GM12878 (cell line): ENCODE measurements around the gene LYZL1. TPM values are rescaled to one million over a fixed set of nuclear protein-coding genes. Genes with fewer than 3 reads are reported as not detected.

Source experiments
- ATAC-seq: fragments of 200-7000 bp; cut with Tn5 transposase; 3 replicates; pipeline ENCODE4 v1.9.1; 2020; ENCODE audit warnings: mild to moderate bottlenecking, moderate library complexity
- BruUV-seq: library from RNA; stranded (reverse); fragments of 400-500 nt; replicated peaks from 2 replicates; lab custom pipeline; 2021; lab: Mats Ljungman, UMichigan
- CTCF ChIA-PET: fragments of 300-600 bp; sonication (Branson Sonifier 250); formaldehyde crosslinking; extraction: SDS; loops from one replicate; lab custom pipeline; 2021; ENCODE audit warnings: inconsistent platforms; lab: Yijun Ruan, JAX
- POLR2A ChIA-PET: fragments of 350-600 bp; formaldehyde crosslinking; extraction: SDS; loops from one replicate; lab custom pipeline; 2021; ENCODE audit warnings: inconsistent platforms; lab: Charles Lee
- RAD21 ChIA-PET: fragments of 300-600 bp; sonication (Branson Sonifier 250); formaldehyde crosslinking; loops from one replicate; lab custom pipeline; 2023; ENCODE audit warnings: antibody characterized with exemption; ENCODE audit not compliant: unreplicated experiment; lab: Charles Lee
- SMC1A ChIA-PET: fragments of 300-600 bp; sonication (Branson Sonifier 250); formaldehyde crosslinking; loops from one replicate; lab custom pipeline; 2023; ENCODE audit not compliant: unreplicated experiment, uncharacterized antibody; lab: Charles Lee
- DNase-seq: peaks from one replicate; pipeline ENCODE4 v3.0.0-alpha.2; 2011; ENCODE audit warnings: low read depth, low spot score
- FAIRE-seq: peaks from 3 replicates; lab custom pipeline; 2011; peaks lifted over from hg19 to GRCh38; lab: Jason Lieb, UNC
- H2AFZ ChIP-seq: 2 replicates; pipeline ENCODE4 v1.6.0; 2011; ENCODE audit warnings: low read depth, low read length, control low read depth; ENCODE audit not compliant: control insufficient read depth
- H3K27ac ChIP-seq: 2 replicates; pipeline ENCODE4 v1.5.1; 2011; ENCODE audit warnings: control low read depth; ENCODE audit not compliant: control insufficient read depth, insufficient read depth
- H3K27me3 ChIP-seq, 2 experiments: replicated peaks in 1 of 2; 2 replicates each; pipeline versions ENCODE4 v1.6.0 to v1.6.1; 2011; ENCODE audit warnings: low read length in 1 of 2; ENCODE audit not compliant: control insufficient read depth in 2 of 2, insufficient read depth in 2 of 2
- H3K36me3 ChIP-seq, 2 experiments: 2 replicates each; pipeline ENCODE4 v1.5.1; 2011; ENCODE audit warnings: low read length in 1 of 2; ENCODE audit not compliant: control insufficient read depth in 2 of 2, insufficient read depth in 2 of 2
- H3K4me1 ChIP-seq: 2 replicates; pipeline ENCODE4 v1.6.1; 2011; ENCODE audit warnings: mild to moderate bottlenecking, low read length, moderate library complexity, mixed read lengths; ENCODE audit not compliant: control insufficient read depth, insufficient read depth
- H3K4me2 ChIP-seq: 2 replicates; pipeline ENCODE4 v1.6.0; 2011; ENCODE audit warnings: control low read depth; ENCODE audit not compliant: control insufficient read depth, insufficient read depth
- H3K4me3 ChIP-seq: fragments of 200-600 bp; sonication (generic); 2 replicates; pipeline ENCODE4 v1.5.1; 2016
- H3K79me2 ChIP-seq: 2 replicates; pipeline ENCODE4 v1.6.0; 2011; ENCODE audit warnings: low read length; ENCODE audit not compliant: control insufficient read depth, insufficient read depth
- H3K9ac ChIP-seq: 2 replicates; pipeline ENCODE4 v1.8.0; 2011; ENCODE audit warnings: low read length, control low read depth, mixed read lengths; ENCODE audit not compliant: control insufficient read depth, insufficient read depth
- H3K9me3 ChIP-seq: replicated peaks from 3 replicates; pipeline ENCODE4 v1.5.1; 2011; ENCODE audit warnings: mild to moderate bottlenecking, low read length; ENCODE audit not compliant: control insufficient read depth, insufficient read depth
- H4K20me1 ChIP-seq: 2 replicates; pipeline ENCODE4 v1.6.0; 2011; ENCODE audit not compliant: control insufficient read depth, insufficient read depth
- ASH2L ChIP-seq: fragments of 300-600, 200-600 bp; sonication (generic); IDR thresholded peaks from 2 replicates; pipeline ENCODE4 v1.6.1; 2017; ENCODE audit warnings: low read depth, mild to moderate bottlenecking, borderline replicate concordance
- FOXM1 ChIP-seq: IDR thresholded peaks from 2 replicates; pipeline ENCODE4 v1.6.1; 2012; ENCODE audit warnings: low read depth, mild to moderate bottlenecking, inconsistent platforms, low read length, moderate library complexity
- PRDM15 ChIP-seq: fragments of 450-650 bp; formaldehyde crosslinking; IDR thresholded peaks from 2 replicates; pipeline ENCODE4 v1.4.0; 2020; ENCODE audit warnings: mild to moderate bottlenecking, moderate library complexity
- SREBF1 ChIP-seq: IDR thresholded peaks from 2 replicates; pipeline ENCODE4 v1.6.1; 2012; ENCODE audit warnings: mild to moderate bottlenecking, low read length
- WGBS: methylation state at CpG from one replicate; pipeline ENCODE4 v1.1.6; 2016; ENCODE audit warnings: low lambda C conversion rate; ENCODE audit not compliant: insufficient replicate concordance, insufficient coverage; ENCODE audit errors: missing lambda C conversion rate; 5-methylcytosine and 5-hydroxymethylcytosine counted together
- in situ Hi-C: fragments of 300-500 bp; cut with MboI; formaldehyde crosslinking; loops from 9 replicates; pipeline ENCODE4 v1.14.3; 2018; ENCODE audit warnings: mixed read lengths
- intact Hi-C: fragments of 100-400 bp; cut with micrococcal nuclease; formaldehyde crosslinking; loops from one replicate; pipeline ENCODE4 v1.14.2; 2022; ENCODE audit not compliant: unreplicated experiment
- polyA plus RNA-seq, 11 experiments: library from polyadenylated mRNA; depleted of rRNA in 4 of 11; unstranded in 6 of 11; stranded (reverse) in 5 of 11; fragments of >200 nt; fragmentation: Nextera tagmentation in 4 of 11; fragmentation: Illumina TruSeq in 1 of 11; extraction: Ambion mirVana in 4 of 11; extraction: Trizol in 1 of 11; gene quantifications; 1 replicate in 1 of 11; 2 replicates in 10 of 11; pipeline versions ENCODE4 v1.2.1 to v1.2.3, GENCODE V29; 2011 to 2016; ENCODE audit warnings: inconsistent platforms in 2 of 11, missing spikeins in 2 of 11, low read depth in 1 of 11
- total RNA-seq, 4 experiments: library from RNA; depleted of rRNA in 3 of 4; stranded (reverse); fragments of >200 nt in 3 of 4; fragmentation: Illumina TruSeq in 1 of 4; extraction: Trizol in 1 of 4; gene quantifications; 2 replicates each; pipeline versions ENCODE4 v1.2.1 to v1.2.3, GENCODE V29; 2013 to 2021
- TF ChIP-seq, protein P1 (sequence below): IDR thresholded peaks from 2 replicates; pipeline ENCODE4 v1.6.1; 2012; ENCODE audit warnings: low read depth, low read length, improper control_type of control experiment
- TF ChIP-seq, protein P2 (sequence below): IDR thresholded peaks from 2 replicates; pipeline ENCODE4 v1.6.1; 2012; ENCODE audit warnings: mild to moderate bottlenecking, low read depth, low read length

The LYZL1 gene
- total and polyA plus RNA-seq, 10 of the 15 experiments (the other 5 are each of a cell fraction or from before 2014, with no cell fraction given), result not detected

DNA sequence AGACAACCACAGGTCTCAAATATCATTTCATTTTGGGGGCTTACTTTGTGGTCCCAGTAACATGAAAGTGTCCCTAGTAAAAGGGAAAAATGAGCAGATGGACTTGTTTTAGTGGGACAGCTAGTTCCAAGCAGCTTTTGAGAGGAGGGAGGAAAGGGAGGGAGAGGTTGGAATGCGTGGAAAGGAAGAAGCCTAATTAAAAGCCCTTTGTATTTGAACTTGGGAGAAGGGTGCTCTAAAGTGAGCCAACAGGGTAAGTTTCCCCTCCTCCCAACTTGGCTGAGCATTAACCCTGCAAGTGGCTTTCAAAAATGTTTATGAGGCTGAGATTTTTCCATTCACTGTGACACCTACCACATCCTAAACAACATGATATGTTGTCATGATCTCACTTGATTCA is 38.8 kb upstream of the LYZL1 start:
- SMC1A ChIA-PET, result no interaction called here
- H3K27ac ChIP-seq, result no peak overlapping the region
- POLR2A ChIA-PET, result no interaction called here
- H3K27me3 ChIP-seq, result peaks cover 0 to 2% of the 10 kb centered on the region in 2 experiments; a peak in 3 of 4 replicates
- no peaks in the 10 kb centered on the region for H3K36me3 ChIP-seq
- H3K9me3 ChIP-seq, result no peaks in the 10 kb centered on the region
- intact Hi-C loops, result no loop called here
- RAD21 ChIA-PET, result no interaction called here
- no TSS peak for BruUV-seq
- H3K79me2 ChIP-seq, result no peaks in the 10 kb centered on the region
- no peaks in the 10 kb centered on the region for H4K20me1 ChIP-seq
- DNase-seq (no peak), FAIRE-seq (no peak)
- H2AFZ ChIP-seq, result no peak overlapping the region
- in situ Hi-C loops, result no loop called here
- no peaks in the 10 kb centered on the region for H3K4me1 ChIP-seq
- TF ChIP-seq FOXM1, result no peak
- TF ChIP-seq, all 136 proteins: peak for 0
- WGBS, result 13% methylated on average over 1 of the region's 1 CpG
- H3K4me3 ChIP-seq, result no peak overlapping the region
- CTCF ChIA-PET, result interaction anchor here (1.0 kb wide), 1 partner anchor 10 kb away, joined by 5 read pairs; no protein-coding TSS in a partner anchor
- H3K4me2 ChIP-seq, result no peak overlapping the region
- H3K9ac ChIP-seq, result no peak overlapping the region
- no peak for ATAC-seq

GRCh38 chr10:29252811-29253689 is 35.8 kb upstream of the LYZL1 start:
- Histone ChIP-seq H3K4me2 (no peak overlapping the region), H3K36me3 (no peaks in the 10 kb centered on the region), H3K9ac (no peak overlapping the region), H4K20me1 (no peaks in the 10 kb centered on the region), H3K79me2 (no peaks in the 10 kb centered on the region), H3K27me3 (peaks cover 0 to 2% of the 10 kb centered on the region in 2 experiments; a peak in 3 of 4 replicates), H3K4me3 (no peak overlapping the region), H3K27ac (no peak overlapping the region), H2AFZ (no peak overlapping the region), H3K4me1 (no peaks in the 10 kb centered on the region), H3K9me3 (no peaks in the 10 kb centered on the region)
- in situ Hi-C loops, result no loop called here
- ChIA-PET POLR2A (no interaction called here), CTCF (interaction anchor here (0.8 to 1.4 kb wide), 2 partner anchors 13 to 51 kb away, joined by 3 to 6 read pairs; no protein-coding TSS in a partner anchor), SMC1A (interaction anchor here (1.8 kb wide), 1 partner anchor 10 kb away, joined by 5 read pairs; no protein-coding TSS in a partner anchor), RAD21 (no interaction called here)
- FAIRE-seq, result no peak
- no TSS peak for BruUV-seq
- intact Hi-C loops, result no loop called here
- no peak for DNase-seq
- 19% methylated on average over 18 of the region's 18 CpGs for WGBS
- no peak for ATAC-seq
- TF ChIP-seq ASH2L, result no peak
- TF ChIP-seq SREBF1, result no peak
- TF ChIP-seq, protein P1, sequence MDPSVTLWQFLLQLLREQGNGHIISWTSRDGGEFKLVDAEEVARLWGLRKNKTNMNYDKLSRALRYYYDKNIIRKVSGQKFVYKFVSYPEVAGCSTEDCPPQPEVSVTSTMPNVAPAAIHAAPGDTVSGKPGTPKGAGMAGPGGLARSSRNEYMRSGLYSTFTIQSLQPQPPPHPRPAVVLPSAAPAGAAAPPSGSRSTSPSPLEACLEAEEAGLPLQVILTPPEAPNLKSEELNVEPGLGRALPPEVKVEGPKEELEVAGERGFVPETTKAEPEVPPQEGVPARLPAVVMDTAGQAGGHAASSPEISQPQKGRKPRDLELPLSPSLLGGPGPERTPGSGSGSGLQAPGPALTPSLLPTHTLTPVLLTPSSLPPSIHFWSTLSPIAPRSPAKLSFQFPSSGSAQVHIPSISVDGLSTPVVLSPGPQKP, result no peak
- TF ChIP-seq, protein P2, sequence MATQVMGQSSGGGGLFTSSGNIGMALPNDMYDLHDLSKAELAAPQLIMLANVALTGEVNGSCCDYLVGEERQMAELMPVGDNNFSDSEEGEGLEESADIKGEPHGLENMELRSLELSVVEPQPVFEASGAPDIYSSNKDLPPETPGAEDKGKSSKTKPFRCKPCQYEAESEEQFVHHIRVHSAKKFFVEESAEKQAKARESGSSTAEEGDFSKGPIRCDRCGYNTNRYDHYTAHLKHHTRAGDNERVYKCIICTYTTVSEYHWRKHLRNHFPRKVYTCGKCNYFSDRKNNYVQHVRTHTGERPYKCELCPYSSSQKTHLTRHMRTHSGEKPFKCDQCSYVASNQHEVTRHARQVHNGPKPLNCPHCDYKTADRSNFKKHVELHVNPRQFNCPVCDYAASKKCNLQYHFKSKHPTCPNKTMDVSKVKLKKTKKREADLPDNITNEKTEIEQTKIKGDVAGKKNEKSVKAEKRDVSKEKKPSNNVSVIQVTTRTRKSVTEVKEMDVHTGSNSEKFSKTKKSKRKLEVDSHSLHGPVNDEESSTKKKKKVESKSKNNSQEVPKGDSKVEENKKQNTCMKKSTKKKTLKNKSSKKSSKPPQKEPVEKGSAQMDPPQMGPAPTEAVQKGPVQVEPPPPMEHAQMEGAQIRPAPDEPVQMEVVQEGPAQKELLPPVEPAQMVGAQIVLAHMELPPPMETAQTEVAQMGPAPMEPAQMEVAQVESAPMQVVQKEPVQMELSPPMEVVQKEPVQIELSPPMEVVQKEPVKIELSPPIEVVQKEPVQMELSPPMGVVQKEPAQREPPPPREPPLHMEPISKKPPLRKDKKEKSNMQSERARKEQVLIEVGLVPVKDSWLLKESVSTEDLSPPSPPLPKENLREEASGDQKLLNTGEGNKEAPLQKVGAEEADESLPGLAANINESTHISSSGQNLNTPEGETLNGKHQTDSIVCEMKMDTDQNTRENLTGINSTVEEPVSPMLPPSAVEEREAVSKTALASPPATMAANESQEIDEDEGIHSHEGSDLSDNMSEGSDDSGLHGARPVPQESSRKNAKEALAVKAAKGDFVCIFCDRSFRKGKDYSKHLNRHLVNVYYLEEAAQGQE, result no peak
- TF ChIP-seq PRDM15, result no peak
